Right kidney (tissue), 1 donor: Measurements from ENCODE around the gene TMEM11.
"Not testable (repeated sequence)": the region's sequence is repeated elsewhere in the genome, so short reads cannot be mapped to it uniquely, and the experiment has no call there.

Experiments
- DNase-seq: peaks from one replicate; pipeline ENCODE4 v3.0.0-alpha.2; 2016

TMEM11 gene

GRCh38 chr17:21243516-21244303 lies 29.7 kb upstream of the TMEM11 start:
- no peak for DNase-seq

- no peak for DNase-seq
These were observed 29.0 kb upstream of the TMEM11 start for GRCh38 chr17:21242780-21243515.

- DNase-seq: no peak
These were observed 28.2 kb upstream of the TMEM11 start for GRCh38 chr17:21242026-21242697.

GRCh38 chr17:21241564-21241963 lies 27.6 kb upstream of the TMEM11 start:
- DNase-seq: no peak

GRCh38 chr17:21240369-21241055 lies 26.6 kb upstream of the TMEM11 start:
- DNase-seq: no peak

GRCh38 chr17:21239680-21240368 lies 25.9 kb upstream of the TMEM11 start:
- no peak for DNase-seq

GRCh38 chr17:21235921-21236320 lies 22.0 kb upstream of the TMEM11 start:
- DNase-seq: no peak

GRCh38 chr17:21233581-21234347 lies 19.8 kb upstream of the TMEM11 start:
- DNase-seq: no peak

GRCh38 chr17:21232033-21232749 lies 18.2 kb upstream of the TMEM11 start:
- DNase-seq: no peak

GRCh38 chr17:21231533-21231932 lies 17.6 kb upstream of the TMEM11 start:
- no peak for DNase-seq

- DNase-seq: no peak
These were observed 14.9 kb upstream of the TMEM11 start for GRCh38 chr17:21228845-21229244.

- no peak for DNase-seq
These were observed 14.2 kb upstream of the TMEM11 start for GRCh38 chr17:21228111-21228510.

- not testable (repeated sequence) for DNase-seq
These were observed 13.3 kb upstream of the TMEM11 start for GRCh38 chr17:21227277-21227676.

GRCh38 chr17:21223086-21223485 lies 9.1 kb upstream of the TMEM11 start:
- DNase-seq: no peak

- DNase-seq: no peak
These were observed 4.9 kb upstream of the TMEM11 start for GRCh38 chr17:21218831-21219380.

- no peak for DNase-seq
These were observed 4.1 kb upstream of the TMEM11 start for GRCh38 chr17:21218101-21218500.

GRCh38 chr17:21217346-21217745 lies 3.4 kb upstream of the TMEM11 start:
- no peak for DNase-seq

- DNase-seq: no peak
These were observed 2.0 kb upstream of the TMEM11 start for GRCh38 chr17:21215935-21216334.

- DNase-seq: no peak
These were observed 998 bp upstream of the TMEM11 start for GRCh38 chr17:21214777-21215541.
